OCI-LY1 (cell line): ENCODE measurements around the gene PKD1.
"Not testable (repeated sequence)": the region's sequence is repeated elsewhere in the genome, so short reads cannot be mapped to it uniquely, and the experiment has no call there.

ENCODE experiments used
- H2AFZ ChIP-seq: fragments of 200-600 bp; sonication (generic), shearing (Covaris generic); 2 replicates; pipeline ENCODE4 v1.6.0; 2014; ENCODE audit warnings: antibody characterized with exemption, mild to moderate bottlenecking, low read length
- H3F3A ChIP-seq: fragments of 200-600 bp; sonication (generic), shearing (Covaris generic); 2 replicates; pipeline ENCODE4 v1.6.0; 2014; ENCODE audit warnings: mild to moderate bottlenecking, antibody characterized with exemption, low read length, moderate library complexity; ENCODE audit not compliant: insufficient read depth
- H3K27ac ChIP-seq: fragments of 200-600 bp; sonication (generic); 2 replicates; pipeline ENCODE4 v1.5.1; 2014; ENCODE audit warnings: low read length, mixed run types, mild to moderate bottlenecking, low read depth; ENCODE audit not compliant: poor library complexity, severe bottlenecking
- H3K27me3 ChIP-seq: fragments of 200-600 bp; sonication (generic); 2 replicates; pipeline ENCODE4 v1.6.0; 2014; ENCODE audit warnings: antibody characterized with exemption, mild to moderate bottlenecking, low read length, moderate library complexity; ENCODE audit not compliant: insufficient read depth
- H3K36me3 ChIP-seq: fragments of 200-600 bp; sonication (generic); 2 replicates; pipeline ENCODE4 v1.6.1; 2014; ENCODE audit warnings: mild to moderate bottlenecking, antibody characterized with exemption, low read length, moderate library complexity, mixed read lengths; ENCODE audit not compliant: insufficient read depth
- H3K4me1 ChIP-seq: fragments of 200-600 bp; sonication (generic); 2 replicates; pipeline ENCODE4 v1.5.1; 2014; ENCODE audit warnings: mild to moderate bottlenecking, low read length, moderate library complexity; ENCODE audit not compliant: insufficient read depth, severe bottlenecking
- H3K4me2 ChIP-seq: fragments of 200-600 bp; sonication (generic), shearing (Covaris generic); 2 replicates; pipeline ENCODE4 v1.6.1; 2014; ENCODE audit warnings: low read length
- H3K4me3 ChIP-seq: fragments of 200-600 bp; sonication (generic); 2 replicates; pipeline ENCODE4 v1.5.1; 2014; ENCODE audit warnings: low read length, low read depth, mild to moderate bottlenecking, mixed read lengths; ENCODE audit not compliant: poor library complexity, severe bottlenecking
- H3K79me2 ChIP-seq: fragments of 200-600 bp; shearing (Covaris generic); 2 replicates; pipeline ENCODE4 v1.6.1; 2016; ENCODE audit warnings: mixed run types, low read length, mixed read lengths; ENCODE audit not compliant: insufficient read depth
- H3K9ac ChIP-seq: fragments of 200-600 bp; sonication (generic), shearing (Covaris generic); 2 replicates; pipeline ENCODE4 v1.6.1; 2014; ENCODE audit warnings: mild to moderate bottlenecking, low read length, mixed read lengths
- H3K9me2 ChIP-seq: fragments of 200-600 bp; sonication (generic), shearing (Covaris generic); 2 replicates; pipeline ENCODE4 v1.6.1; 2014; ENCODE audit warnings: low read depth, mild to moderate bottlenecking, low read length, mixed read lengths
- H3K9me3 ChIP-seq: fragments of 200-600 bp; shearing (Covaris generic); 2 replicates; pipeline ENCODE4 v1.6.1; 2014; ENCODE audit warnings: low read length, mixed read lengths
- H4K20me1 ChIP-seq: fragments of 200-600 bp; sonication (generic), shearing (Covaris generic); 2 replicates; pipeline ENCODE4 v1.6.0; 2016; ENCODE audit warnings: mild to moderate bottlenecking, low read length; ENCODE audit not compliant: insufficient read depth
- CTCF ChIP-seq: fragments of 200-600 bp; sonication (generic), shearing (Covaris generic); IDR thresholded peaks from 2 replicates; pipeline ENCODE4 v1.5.1; 2017; ENCODE audit warnings: mild to moderate bottlenecking, antibody characterized with exemption, low read length, moderate library complexity, mixed read lengths
- EZH2 ChIP-seq: fragments of 200-600 bp; sonication (generic), shearing (Covaris generic); IDR thresholded peaks from 2 replicates; pipeline ENCODE4 v1.8.0; 2017; ENCODE audit warnings: borderline replicate concordance, mixed run types, mild to moderate bottlenecking, antibody characterized with exemption, low read length, moderate library complexity, mixed read lengths

PKD1 gene

DNA sequence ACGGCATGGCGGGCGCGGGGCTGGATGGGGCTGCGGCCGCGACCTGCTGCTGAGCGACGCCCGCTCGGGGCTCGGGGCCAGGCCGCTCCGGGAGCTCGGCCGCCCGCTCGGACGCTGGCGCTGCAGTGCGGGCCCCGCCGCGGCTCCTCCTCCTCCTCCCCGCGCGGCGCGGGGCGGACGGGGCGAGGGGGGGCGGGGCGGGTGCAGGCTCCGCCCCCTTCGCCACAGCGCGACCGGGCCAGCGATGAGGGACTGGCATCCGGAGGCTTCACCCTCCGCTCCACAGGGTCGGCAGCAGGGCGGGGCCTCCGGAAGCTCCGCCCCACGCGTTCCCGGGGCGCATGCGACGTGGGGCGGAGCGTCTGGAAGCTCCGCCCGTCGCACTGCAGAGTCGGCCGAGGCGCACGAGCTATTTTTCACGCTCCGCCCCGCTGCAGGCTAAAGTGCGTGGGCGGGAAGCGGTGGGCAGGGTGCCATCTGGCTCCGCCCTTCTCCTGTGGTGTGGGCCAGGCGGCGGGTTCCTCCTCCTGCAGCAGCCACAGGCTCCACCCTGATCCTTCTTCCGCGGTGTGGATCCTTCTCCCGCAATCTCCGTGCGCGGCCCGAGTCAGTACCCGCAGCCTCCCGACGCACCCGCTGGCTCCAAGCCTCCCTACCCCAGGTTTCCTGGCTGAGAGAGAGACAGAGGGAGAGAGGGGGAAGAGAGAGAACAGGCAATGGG lies at the start of gene PKD1:
TSS of gene PKD1 (minus strand) at position 129 of the 721 bp plus-strand sequence. CDS start 209 bp downstream, outside the sequence.
- H3K27me3 ChIP-seq, H3K4me1 ChIP-seq, H3K9me2 ChIP-seq, H3F3A ChIP-seq, H2AFZ ChIP-seq, H3K27ac ChIP-seq, H3K9me3 ChIP-seq, H3K36me3 ChIP-seq, H3K79me2 ChIP-seq, H4K20me1 ChIP-seq: not testable (repeated sequence)
- H3K4me2 ChIP-seq: peak within 1 kb of the TSS; percentile 83
- peak within 1 kb of the TSS; percentile 62 for H3K4me3 ChIP-seq
- peak within 1 kb of the TSS; percentile 70 for H3K9ac ChIP-seq

GRCh38 chr16:2184962-2185361 lies 49.3 kb upstream of the PKD1 start:
- H3K27me3 ChIP-seq: peaks cover 18% of the 10 kb centered on the region; the same call in 1 of the 2 replicates

DNA sequence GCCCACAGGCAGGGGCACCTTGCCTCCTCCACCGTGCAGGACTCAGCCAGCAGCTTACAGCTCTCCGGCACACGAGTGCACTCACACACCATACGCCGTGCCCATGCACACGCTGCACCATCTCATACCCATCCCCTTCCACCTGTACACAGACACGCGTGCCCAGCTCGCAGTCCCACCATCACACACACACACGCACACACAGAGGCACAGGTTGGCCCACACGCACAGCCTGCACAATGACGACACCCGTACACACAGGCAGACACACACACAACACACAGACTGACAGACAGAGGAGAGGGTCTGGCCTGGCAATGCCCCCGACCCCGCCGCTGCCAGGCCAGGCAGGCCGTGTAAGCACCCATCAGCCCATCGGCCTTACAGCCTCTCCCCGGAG lies 48.6 kb upstream of the PKD1 start:
- Histone ChIP-seq H3K4me2 (no peak overlapping the region), H3K36me3 (no peaks in the 10 kb centered on the region), H3K9ac (no peak overlapping the region), H3F3A (no peaks in the 10 kb centered on the region), H3K27me3 (peaks cover 18% of the 10 kb centered on the region; the same call in 1 of the 2 replicates), H3K9me2 (no peaks in the 10 kb centered on the region), H3K79me2 (no peaks in the 10 kb centered on the region), H4K20me1 (no peaks in the 10 kb centered on the region), H3K9me3 (no peaks in the 10 kb centered on the region), H3K4me3 (no peak overlapping the region), H3K4me1 (no peaks in the 10 kb centered on the region), H3K27ac (no peak overlapping the region), H2AFZ (no peak overlapping the region)
- TF ChIP-seq CTCF (no peak), EZH2 (no peak)

More at GRCh38 chr16:2184962-2185361, 49.3 kb upstream of the PKD1 start:
- H3K27ac ChIP-seq: no peak overlapping the region
- no peaks in the 10 kb centered on the region for H3K36me3 ChIP-seq
- H3K9ac ChIP-seq: no peak overlapping the region
- H3K79me2 ChIP-seq: no peaks in the 10 kb centered on the region
- no peaks in the 10 kb centered on the region for H3K4me1 ChIP-seq
- no peaks in the 10 kb centered on the region for H4K20me1 ChIP-seq
- H3K9me2 ChIP-seq: no peaks in the 10 kb centered on the region
- no peak overlapping the region for H3K4me2 ChIP-seq
- H2AFZ ChIP-seq: no peak overlapping the region
- TF ChIP-seq CTCF: no peak
- no peak for TF ChIP-seq EZH2
- H3K9me3 ChIP-seq: no peaks in the 10 kb centered on the region
- H3F3A ChIP-seq: no peaks in the 10 kb centered on the region
- H3K4me3 ChIP-seq: no peak overlapping the region

- no peaks in the 10 kb centered on the region for H3K79me2 ChIP-seq
- no peak overlapping the region for H3K27ac ChIP-seq
- H3K9me2 ChIP-seq: no peaks in the 10 kb centered on the region
- no peaks in the 10 kb centered on the region for H3F3A ChIP-seq
- no peaks in the 10 kb centered on the region for H3K36me3 ChIP-seq
- no peaks in the 10 kb centered on the region for H3K4me1 ChIP-seq
- no peak overlapping the region for H3K4me2 ChIP-seq
- TF ChIP-seq EZH2: no peak
- no peak overlapping the region for H3K4me3 ChIP-seq
- H4K20me1 ChIP-seq: no peaks in the 10 kb centered on the region
- H2AFZ ChIP-seq: no peak overlapping the region
- peaks cover 15% of the 10 kb centered on the region; the same call in 1 of the 2 replicates for H3K27me3 ChIP-seq
- no peaks in the 10 kb centered on the region for H3K9me3 ChIP-seq
- H3K9ac ChIP-seq: no peak overlapping the region
Measured at GRCh38 chr16:2183671-2184070, 48.0 kb upstream of the PKD1 start.
